Measurements from ENCODE around the gene TSPEAR. TPM values are rescaled to one million over a fixed set of nuclear protein-coding genes. Genes with fewer than 3 reads are reported as not detected.
"Not testable (repeated sequence)": the region's sequence is repeated elsewhere in the genome, so short reads cannot be mapped to it uniquely, and the experiment has no call there.

Gene TSPEAR
- total RNA-seq, 1 experiment from 2014 or later = not detected

GRCh38 chr21:44594406-44594916 is 116.9 kb downstream of the TSPEAR start:
- no peaks in the 10 kb centered on the region for H3K4me1 Mint-ChIP-seq (ENCODE audit: low read depth, unreplicated experiment)
- no peak for TF ChIP-seq CTCF (IDR thresholded peaks at IDR 0.05; ENCODE audit: unreplicated experiment)
- H3K4me3 Mint-ChIP-seq (ENCODE audit: low read depth, unreplicated experiment) = no peak overlapping the region
- no peaks in the 10 kb centered on the region for H3K9me3 Mint-ChIP-seq (ENCODE audit: low read depth, unreplicated experiment)
- H3K27ac Mint-ChIP-seq (ENCODE audit: unreplicated experiment) = no peak overlapping the region
- no TSS peak for BruUV-seq (replicated peaks)
- intact Hi-C loops (cut with micrococcal nuclease; ENCODE audit: unreplicated experiment) = no loop called here
- peaks cover 97% of the 10 kb centered on the region for H3K27me3 Mint-ChIP-seq (ENCODE audit: unreplicated experiment)
- DNase-seq = no peak
- H3K36me3 Mint-ChIP-seq (ENCODE audit: insufficient read depth, unreplicated experiment) = peaks cover 5% of the 10 kb centered on the region
- CTCF ChIA-PET = no interaction called here

GRCh38 chr21:44593598-44594405 is 117.6 kb downstream of the TSPEAR start:
- CTCF ChIA-PET = no interaction called here
- Mint-ChIP-seq H3K27ac (ENCODE audit: unreplicated experiment) (no peak overlapping the region), H3K9me3 (ENCODE audit: low read depth, unreplicated experiment) (no peaks in the 10 kb centered on the region), H3K27me3 (ENCODE audit: unreplicated experiment) (peaks cover 93% of the 10 kb centered on the region), H3K36me3 (ENCODE audit: insufficient read depth, unreplicated experiment) (peaks cover 5% of the 10 kb centered on the region), H3K4me3 (ENCODE audit: low read depth, unreplicated experiment) (no peak overlapping the region), H3K4me1 (ENCODE audit: low read depth, unreplicated experiment) (no peaks in the 10 kb centered on the region)
- intact Hi-C loops (cut with micrococcal nuclease; ENCODE audit: unreplicated experiment) = no loop called here
- no peak for DNase-seq
- TF ChIP-seq CTCF (IDR thresholded peaks at IDR 0.05; ENCODE audit: unreplicated experiment) = no peak
- BruUV-seq (replicated peaks) = no TSS peak

GRCh38 chr21:44592446-44593311 is 118.7 kb downstream of the TSPEAR start, which contains the start of gene KRTAP10-6:
Gene KRTAP10-6 (minus strand): TSS chr21:44592505. CDS start chr21:44592484, 21 bp downstream.
- H3K4me3 Mint-ChIP-seq (ENCODE audit: low read depth, unreplicated experiment) = peak within 1 kb of the TSS; percentile 52
- CTCF ChIA-PET = interaction anchor here (0.8 to 1.3 kb wide), 2 partner anchors 19 to 42 kb away, joined by 3 read pairs; partner anchors contain the start of gene KRTAP10-4
- H3K27me3 Mint-ChIP-seq (ENCODE audit: unreplicated experiment) = peaks cover 82% of the 10 kb centered on the region
- no peak within 1 kb of the TSS for H3K27ac Mint-ChIP-seq (ENCODE audit: unreplicated experiment)
- no peak for TF ChIP-seq CTCF (IDR thresholded peaks at IDR 0.05; ENCODE audit: unreplicated experiment)
- no peak for DNase-seq
- H3K9me3 Mint-ChIP-seq (ENCODE audit: low read depth, unreplicated experiment) = no peaks in the 10 kb centered on the region
- no peaks in the 10 kb centered on the region for H3K4me1 Mint-ChIP-seq (ENCODE audit: low read depth, unreplicated experiment)
- intact Hi-C loops (cut with micrococcal nuclease; ENCODE audit: unreplicated experiment) = no loop called here
- peaks cover 5% of the 10 kb centered on the region for H3K36me3 Mint-ChIP-seq (ENCODE audit: insufficient read depth, unreplicated experiment)
- BruUV-seq (replicated peaks) = no TSS peak

GRCh38 chr21:44591801-44592130 is 119.6 kb downstream of the TSPEAR start:
- not testable (repeated sequence) for H3K27ac Mint-ChIP-seq (ENCODE audit: unreplicated experiment)

GRCh38 chr21:44590897-44591800 is 120.2 kb downstream of the TSPEAR start:
- intact Hi-C loops (cut with micrococcal nuclease; ENCODE audit: unreplicated experiment); DNase-seq; BruUV-seq (replicated peaks); CTCF ChIA-PET; H3K9me3 Mint-ChIP-seq (ENCODE audit: low read depth, unreplicated experiment); H3K36me3 Mint-ChIP-seq (ENCODE audit: insufficient read depth, unreplicated experiment); H3K4me1 Mint-ChIP-seq (ENCODE audit: low read depth, unreplicated experiment); H3K27ac Mint-ChIP-seq (ENCODE audit: unreplicated experiment): not testable (repeated sequence)
- Mint-ChIP-seq H3K27me3 (ENCODE audit: unreplicated experiment) (peaks cover 82% of the 10 kb centered on the region), H3K4me3 (ENCODE audit: low read depth, unreplicated experiment) (peak overlapping the region; percentile 52)

More at GRCh38 chr21:44591801-44592130, 119.6 kb downstream of the TSPEAR start:
- H3K27me3 Mint-ChIP-seq (ENCODE audit: unreplicated experiment) = peaks cover 80% of the 10 kb centered on the region
- intact Hi-C loops (cut with micrococcal nuclease; ENCODE audit: unreplicated experiment); H3K9me3 Mint-ChIP-seq (ENCODE audit: low read depth, unreplicated experiment); H3K36me3 Mint-ChIP-seq (ENCODE audit: insufficient read depth, unreplicated experiment); BruUV-seq (replicated peaks); H3K4me1 Mint-ChIP-seq (ENCODE audit: low read depth, unreplicated experiment); DNase-seq: not testable (repeated sequence)
- H3K4me3 Mint-ChIP-seq (ENCODE audit: low read depth, unreplicated experiment) = peak overlapping the region; percentile 52
- CTCF ChIA-PET = interaction anchor here (0.8 kb wide), 1 partner anchor 18 kb away, joined by 3 read pairs; the partner anchor contains the start of gene KRTAP10-4

Data from Calu3 (cell line).